GM06990 (cell line): ENCODE measurements around the gene TCF7.

Source experiments
- DNase-seq: peaks from one replicate; pipeline ENCODE4 v3.0.0-alpha.2; 2011; ENCODE audit not compliant: insufficient read length; ENCODE audit errors: extremely low read depth
- H3K27me3 ChIP-seq: replicated peaks from 2 replicates; pipeline ENCODE4 v1.6.0; 2011; ENCODE audit warnings: low read length; ENCODE audit not compliant: control insufficient read depth, insufficient read depth
- H3K36me3 ChIP-seq: 2 replicates; pipeline ENCODE4 v1.5.1; 2011; ENCODE audit warnings: low read length; ENCODE audit not compliant: control insufficient read depth, insufficient read depth
- H3K4me3 ChIP-seq: replicated peaks from 2 replicates; pipeline ENCODE4 v1.5.1; 2011; ENCODE audit warnings: low read depth, mild to moderate bottlenecking, control low read depth, low read length
- TF ChIP-seq, protein P1 (sequence below): IDR thresholded peaks from 2 replicates; pipeline ENCODE4 v1.5.1; 2011; ENCODE audit warnings: low read length, control low read depth, mild to moderate bottlenecking, inconsistent platforms; ENCODE audit not compliant: insufficient read depth, poor library complexity, severe bottlenecking

TCF7 gene

DNA sequence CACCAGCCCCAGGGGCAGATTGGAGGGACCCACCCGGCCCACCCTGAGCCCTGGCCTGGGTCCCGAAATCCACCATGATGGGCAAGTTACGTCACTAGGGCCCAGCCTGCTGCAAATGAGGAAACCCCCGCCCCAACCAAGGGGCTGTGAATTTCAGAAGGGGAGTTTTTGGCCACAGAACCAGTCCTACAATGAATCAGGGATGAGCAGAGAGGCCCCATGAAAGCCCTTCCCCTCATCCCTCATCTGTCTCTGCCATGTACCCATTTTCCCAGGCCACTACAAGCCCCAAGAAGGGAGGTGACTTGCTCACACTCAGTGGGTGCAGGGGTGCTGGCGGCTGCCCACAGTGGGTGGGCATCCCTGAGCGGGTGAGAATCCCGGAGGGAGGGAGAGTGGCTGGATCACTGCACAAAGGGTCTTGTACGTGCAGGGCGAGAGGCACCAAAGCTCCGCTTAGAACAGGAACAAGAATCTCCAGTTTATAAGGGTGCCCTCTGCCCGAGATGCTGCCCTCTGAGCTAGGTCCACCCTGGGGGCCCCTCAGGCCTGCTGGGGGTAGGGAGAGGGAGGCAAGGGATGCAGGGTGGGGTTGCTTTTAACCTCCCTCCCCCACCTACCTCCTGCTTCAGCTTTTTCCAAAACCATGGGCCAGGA, 10.4 kb upstream of the TCF7 start:
- Histone ChIP-seq H3K36me3 (no peaks in the 10 kb centered on the region), H3K4me3 (peak overlapping the region; percentile 24), H3K27me3 (no peaks in the 10 kb centered on the region)
- TF ChIP-seq, protein P1, sequence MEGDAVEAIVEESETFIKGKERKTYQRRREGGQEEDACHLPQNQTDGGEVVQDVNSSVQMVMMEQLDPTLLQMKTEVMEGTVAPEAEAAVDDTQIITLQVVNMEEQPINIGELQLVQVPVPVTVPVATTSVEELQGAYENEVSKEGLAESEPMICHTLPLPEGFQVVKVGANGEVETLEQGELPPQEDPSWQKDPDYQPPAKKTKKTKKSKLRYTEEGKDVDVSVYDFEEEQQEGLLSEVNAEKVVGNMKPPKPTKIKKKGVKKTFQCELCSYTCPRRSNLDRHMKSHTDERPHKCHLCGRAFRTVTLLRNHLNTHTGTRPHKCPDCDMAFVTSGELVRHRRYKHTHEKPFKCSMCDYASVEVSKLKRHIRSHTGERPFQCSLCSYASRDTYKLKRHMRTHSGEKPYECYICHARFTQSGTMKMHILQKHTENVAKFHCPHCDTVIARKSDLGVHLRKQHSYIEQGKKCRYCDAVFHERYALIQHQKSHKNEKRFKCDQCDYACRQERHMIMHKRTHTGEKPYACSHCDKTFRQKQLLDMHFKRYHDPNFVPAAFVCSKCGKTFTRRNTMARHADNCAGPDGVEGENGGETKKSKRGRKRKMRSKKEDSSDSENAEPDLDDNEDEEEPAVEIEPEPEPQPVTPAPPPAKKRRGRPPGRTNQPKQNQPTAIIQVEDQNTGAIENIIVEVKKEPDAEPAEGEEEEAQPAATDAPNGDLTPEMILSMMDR, result no peak
- DNase-seq, result peak; percentile 60

DNA sequence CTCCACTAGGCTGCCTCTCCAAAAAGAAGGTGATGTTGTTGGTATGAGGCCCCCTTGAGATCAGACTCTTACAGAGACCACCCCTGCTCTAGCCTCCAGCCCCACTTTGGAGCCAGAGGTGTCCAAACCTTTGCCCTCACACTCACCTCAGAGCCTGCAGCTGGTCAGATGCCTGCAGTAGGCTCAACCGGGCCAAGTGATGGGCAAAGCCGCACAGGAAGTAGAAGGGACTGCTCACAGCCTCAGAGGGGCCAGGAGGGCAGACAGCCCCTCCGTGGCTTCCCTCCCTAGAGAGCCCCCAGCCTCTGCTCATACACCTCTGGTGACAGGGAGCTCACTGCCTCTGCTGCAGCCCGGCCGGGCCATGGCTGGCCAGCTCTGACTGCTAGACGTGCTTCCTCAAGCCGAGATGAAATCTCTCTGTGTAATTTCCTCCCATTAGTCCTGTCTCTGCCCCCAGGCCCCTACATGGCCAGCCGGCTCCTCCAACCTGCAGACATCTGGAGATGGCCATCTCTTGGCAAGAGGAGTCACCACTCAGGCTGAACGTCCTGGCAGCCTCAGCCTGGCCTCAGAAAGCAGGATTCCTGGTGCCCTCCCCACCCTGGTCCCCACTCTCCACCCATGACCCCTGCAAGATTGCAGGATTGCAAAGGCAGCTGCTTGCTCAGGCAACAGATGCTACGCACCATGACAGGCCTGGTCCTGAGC, 7.3 kb upstream of the TCF7 start:
- H3K36me3 ChIP-seq, result no peaks in the 10 kb centered on the region
- no peak for DNase-seq
- H3K4me3 ChIP-seq, result no peak overlapping the region
- TF ChIP-seq, protein P1, result no peak
- no peaks in the 10 kb centered on the region for H3K27me3 ChIP-seq

DNA sequence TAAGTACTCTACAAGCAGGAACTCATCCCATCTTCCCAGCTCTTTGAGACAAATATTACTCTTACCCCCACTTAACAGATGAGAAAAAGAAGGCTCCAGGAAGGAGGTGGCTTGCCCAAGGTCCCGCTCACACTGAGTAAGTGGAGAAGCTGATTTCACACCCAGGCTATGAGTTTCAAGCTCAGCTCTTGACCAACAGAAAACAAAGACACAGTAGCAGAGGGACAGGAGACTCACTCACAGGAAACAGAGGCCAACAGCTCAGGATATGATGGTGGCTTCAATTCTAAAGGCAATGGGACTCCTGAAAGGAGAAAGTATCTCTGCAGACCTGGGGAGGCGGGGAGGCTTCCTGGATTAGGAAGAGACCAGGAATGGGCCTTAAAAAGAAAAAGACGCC, 6.7 kb upstream of the TCF7 start:
- Histone ChIP-seq H3K4me3 (no peak overlapping the region), H3K27me3 (no peaks in the 10 kb centered on the region), H3K36me3 (no peaks in the 10 kb centered on the region)
- TF ChIP-seq, protein P1, result no peak
- no peak for DNase-seq

DNA sequence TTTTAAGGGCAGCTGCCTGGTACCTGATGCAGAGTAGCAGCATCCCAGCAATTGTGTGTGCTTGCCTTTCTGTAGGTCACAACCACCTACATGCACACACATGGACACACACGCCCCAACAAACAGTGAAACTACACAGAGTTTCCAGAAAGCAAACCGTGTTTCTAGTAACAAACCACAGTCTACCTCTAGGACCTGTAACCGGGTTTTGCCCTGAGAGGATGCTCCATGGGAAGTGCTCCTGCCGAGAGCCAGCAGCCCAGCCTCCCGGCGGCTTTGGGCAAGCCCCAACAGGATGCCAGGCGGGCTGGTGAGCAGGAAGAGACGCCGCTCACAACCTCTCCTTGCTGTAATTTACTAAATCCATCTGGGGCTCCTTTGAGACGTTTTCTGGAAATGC, 4.1 kb upstream of the TCF7 start:
- no peak overlapping the region for H3K4me3 ChIP-seq
- H3K36me3 ChIP-seq, result no peaks in the 10 kb centered on the region
- TF ChIP-seq, protein P1, result no peak
- no peaks in the 10 kb centered on the region for H3K27me3 ChIP-seq
- DNase-seq, result no peak

DNA sequence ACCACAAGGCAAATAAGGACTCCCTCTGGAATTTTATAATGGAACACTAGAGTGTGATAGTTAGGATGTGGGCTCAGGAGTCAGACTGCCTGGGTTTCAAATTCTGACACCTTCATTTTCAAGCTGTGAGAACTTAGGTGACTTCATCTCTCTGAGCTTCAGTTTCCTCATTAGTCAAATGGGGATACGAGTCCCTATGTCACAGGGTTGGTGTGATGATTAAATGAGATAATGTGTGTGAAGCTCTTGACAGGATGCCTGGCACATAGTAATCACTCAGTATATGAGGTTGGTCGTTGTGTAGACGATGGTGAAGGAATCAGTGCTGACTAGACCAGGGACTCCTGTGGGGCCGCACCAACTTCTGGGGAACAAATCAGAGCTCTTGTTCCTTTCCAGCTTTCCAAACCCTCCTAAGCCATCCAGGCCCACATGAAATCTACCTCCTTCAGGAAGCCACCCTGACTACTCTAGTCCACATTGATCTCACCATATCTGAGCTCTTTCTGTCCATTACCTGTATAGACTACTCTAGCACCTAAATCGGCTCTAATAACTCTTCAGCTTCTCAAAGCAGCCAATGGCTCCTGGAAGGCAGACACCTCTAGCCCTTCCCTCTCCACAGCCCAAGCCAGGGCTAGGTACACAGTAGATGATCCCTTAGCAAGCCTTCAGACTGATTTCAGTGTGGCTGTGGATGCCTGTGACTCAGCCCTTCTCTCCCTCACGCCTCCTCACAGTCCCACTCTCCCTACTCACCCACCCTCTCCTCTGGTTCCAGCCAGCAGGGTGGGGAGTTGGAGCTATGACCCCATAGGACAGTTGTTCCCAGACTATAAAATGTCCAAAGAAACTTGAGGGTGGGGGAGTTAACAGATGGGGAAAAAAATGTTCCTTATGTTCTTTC, 2.5 kb upstream of the TCF7 start:
- no peak for DNase-seq
- H3K27me3 ChIP-seq, result no peaks in the 10 kb centered on the region
- H3K4me3 ChIP-seq, result no peak overlapping the region
- TF ChIP-seq, protein P1, result no peak
- H3K36me3 ChIP-seq, result no peaks in the 10 kb centered on the region; the same call in none of the 2 replicates
